ENCODE data around the gene ARF4.

GRCh38 chr3:57624801-57625200 lies 27.7 kb upstream of the ARF4 start:
- TF ChIP-seq CTCF (conservative IDR thresholded peaks at IDR 0.05) (no peak), EZH2 (IDR thresholded peaks at IDR 0.05; ENCODE audit: low read depth) (no peak)
